ENCODE data around the gene TMEM248.
"Not testable (repeated sequence)": the region's sequence is repeated elsewhere in the genome, so short reads cannot be mapped to it uniquely, and the experiment has no call there.

Gene TMEM248

GRCh38 chr7:67000601-67001258 is 79.7 kb downstream of the TMEM248 start:
- not testable (repeated sequence) for DNase-seq (ENCODE audit: low spot score)

- not testable (repeated sequence) for DNase-seq (ENCODE audit: low spot score)
These were observed 83.1 kb downstream of the TMEM248 start for GRCh38 chr7:67004145-67004544.

- no peak for DNase-seq (ENCODE audit: low spot score)
These were observed 85.9 kb downstream of the TMEM248 start for GRCh38 chr7:67006965-67007364.

Data from COLO829 (cell line).